Measurements from ENCODE around the gene KIF21B.

The KIF21B gene

GRCh38 chr1:200992382-200993048 lies 31.0 kb downstream of the KIF21B start:
- no peak for DNase-seq (ENCODE audit: low read depth)

GRCh38 chr1:200991097-200991614 lies 32.4 kb downstream of the KIF21B start:
- no peak for DNase-seq (ENCODE audit: low read depth)

GRCh38 chr1:200990114-200990513 lies 33.4 kb downstream of the KIF21B start:
- DNase-seq (ENCODE audit: low read depth), result no peak

- no peak for DNase-seq (ENCODE audit: low read depth)
Measured at GRCh38 chr1:200989337-200989736, 34.2 kb downstream of the KIF21B start.

GRCh38 chr1:200988693-200989092 lies 34.8 kb downstream of the KIF21B start:
- DNase-seq (ENCODE audit: low read depth), result no peak

GRCh38 chr1:200985481-200985880 lies 38.0 kb downstream of the KIF21B start:
- DNase-seq (ENCODE audit: low read depth), result no peak

- no peak for DNase-seq (ENCODE audit: low read depth)
Measured at GRCh38 chr1:200983035-200983561, 40.4 kb downstream of the KIF21B start.

GRCh38 chr1:200982071-200982945 lies 41.2 kb downstream of the KIF21B start:
- no peak for DNase-seq (ENCODE audit: low read depth)

GRCh38 chr1:200981278-200981677 lies 42.2 kb downstream of the KIF21B start:
- no peak for DNase-seq (ENCODE audit: low read depth)

- no peak for DNase-seq (ENCODE audit: low read depth)
Measured at GRCh38 chr1:200980873-200981272, 42.6 kb downstream of the KIF21B start.

GRCh38 chr1:200980452-200980772 lies 43.1 kb downstream of the KIF21B start:
- no peak for DNase-seq (ENCODE audit: low read depth)

- DNase-seq (ENCODE audit: low read depth), result peak; percentile 26
Measured at GRCh38 chr1:200979574-200980451, 43.7 kb downstream of the KIF21B start.

- no peak for DNase-seq (ENCODE audit: low read depth)
Measured at GRCh38 chr1:200977071-200977754, 46.3 kb downstream of the KIF21B start.

GRCh38 chr1:200976634-200977033 lies 46.9 kb downstream of the KIF21B start:
- DNase-seq (ENCODE audit: low read depth), result no peak

- no peak for DNase-seq (ENCODE audit: low read depth)
Measured at GRCh38 chr1:200975458-200975857, 48.1 kb downstream of the KIF21B start.

GRCh38 chr1:200974711-200975110 lies 48.8 kb downstream of the KIF21B start:
- DNase-seq (ENCODE audit: low read depth), result no peak

GRCh38 chr1:200973937-200974657 lies 49.4 kb downstream of the KIF21B start:
- DNase-seq (ENCODE audit: low read depth), result no peak

GRCh38 chr1:200972985-200973742 lies 50.4 kb downstream of the KIF21B start:
- DNase-seq (ENCODE audit: low read depth), result no peak

GRCh38 chr1:200971955-200972711 lies 51.4 kb downstream of the KIF21B start:
- DNase-seq (ENCODE audit: low read depth), result peak; percentile 12
